Activated gamma-delta T cell treated with Interleukin-2 at 50 U/mL for 16 hours (primary cell): Measurements from ENCODE around the gene PLEKHG4B.
"Not testable (repeated sequence)": the region's sequence is repeated elsewhere in the genome, so short reads cannot be mapped to it uniquely, and the experiment has no call there.

Experiments used
- DNase-seq: peaks from one replicate; pipeline ENCODE4 v3.0.0-alpha.2; 2020

Gene PLEKHG4B

GRCh38 chr5:91556-92263 lies at the start of gene PLEKHG4B:
Gene PLEKHG4B (plus strand): TSS chr5:92168. CDS start chr5:92232, 64 bp downstream.
- DNase-seq = no peak

GRCh38 chr5:42250-42649 lies 49.7 kb upstream of the PLEKHG4B start:
- DNase-seq = no peak

- DNase-seq = no peak
Measured at GRCh38 chr5:48192-48591, 43.8 kb upstream of the PLEKHG4B start.

- not testable (repeated sequence) for DNase-seq
Measured at GRCh38 chr5:49530-49929, 42.4 kb upstream of the PLEKHG4B start.

- no peak for DNase-seq
Measured at GRCh38 chr5:49953-50544, 41.9 kb upstream of the PLEKHG4B start.

- no peak for DNase-seq
Measured at GRCh38 chr5:50724-51499, 41.1 kb upstream of the PLEKHG4B start.

GRCh38 chr5:51500-51823 lies 40.5 kb upstream of the PLEKHG4B start:
- no peak for DNase-seq

- DNase-seq = peak; percentile 22
Measured at GRCh38 chr5:53381-54174, 38.4 kb upstream of the PLEKHG4B start.

GRCh38 chr5:54175-54730 lies 37.7 kb upstream of the PLEKHG4B start:
- no peak for DNase-seq

GRCh38 chr5:54876-55569 lies 36.9 kb upstream of the PLEKHG4B start:
- DNase-seq = no peak

- no peak for DNase-seq
Measured at GRCh38 chr5:56561-57290, 35.2 kb upstream of the PLEKHG4B start.

GRCh38 chr5:60250-60649 lies 31.7 kb upstream of the PLEKHG4B start:
- DNase-seq = not testable (repeated sequence)

GRCh38 chr5:70440-70839 lies 21.5 kb upstream of the PLEKHG4B start:
- no peak for DNase-seq

GRCh38 chr5:72316-73180 lies 19.4 kb upstream of the PLEKHG4B start:
- DNase-seq = not testable (repeated sequence)

- not testable (repeated sequence) for DNase-seq
Measured at GRCh38 chr5:73181-73447, 18.9 kb upstream of the PLEKHG4B start.

- no peak for DNase-seq
Measured at GRCh38 chr5:73768-74502, 18.0 kb upstream of the PLEKHG4B start.

GRCh38 chr5:74503-75109 lies 17.4 kb upstream of the PLEKHG4B start:
- DNase-seq = no peak

GRCh38 chr5:75331-76320 lies 16.3 kb upstream of the PLEKHG4B start:
- DNase-seq = no peak
